Stimulated activated CD4-positive, alpha-beta T cell treated with anti-CD3 and anti-CD28 coated beads, Interleukin-12 subunit alpha, Interleukin-12 subunit beta, amount 100 ng/mL, for 48 hours (primary cell): ENCODE data around the gene ARHGAP12.

Experiments
- DNase-seq, 3 donors: peaks; one replicate each; pipeline ENCODE4 v3.0.0-alpha.2; 2020; ENCODE audit warnings: low read depth in 2 of 3, low spot score in 1 of 3

ARHGAP12 gene

GRCh38 chr10:31822616-31823318, 105.9 kb downstream of the ARHGAP12 start:
- no peak for DNase-seq

- no peak for DNase-seq
Measured at GRCh38 chr10:31822150-31822549, 106.5 kb downstream of the ARHGAP12 start.

- no peak for DNase-seq
Measured at GRCh38 chr10:31820778-31821369, 107.8 kb downstream of the ARHGAP12 start.

- no peak for DNase-seq
Measured at GRCh38 chr10:31820096-31820495, 108.5 kb downstream of the ARHGAP12 start.

GRCh38 chr10:31819391-31819820, 109.2 kb downstream of the ARHGAP12 start:
- DNase-seq = no peak

- no peak for DNase-seq
Measured at GRCh38 chr10:31816318-31816717, 112.3 kb downstream of the ARHGAP12 start.

GRCh38 chr10:31808258-31809218, 120.1 kb downstream of the ARHGAP12 start:
- DNase-seq = peak in 2 of 3 donors; percentile 4 to 14

- DNase-seq = no peak
Measured at GRCh38 chr10:31804352-31804810, 124.2 kb downstream of the ARHGAP12 start.

GRCh38 chr10:31803606-31804351, 124.9 kb downstream of the ARHGAP12 start:
- DNase-seq = no peak

- DNase-seq = no peak
Measured at GRCh38 chr10:31799181-31799580, 129.4 kb downstream of the ARHGAP12 start.

GRCh38 chr10:31792745-31793144, 135.9 kb downstream of the ARHGAP12 start:
- DNase-seq = no peak

- no peak for DNase-seq
Measured at GRCh38 chr10:31789555-31789954, 139.1 kb downstream of the ARHGAP12 start.

- DNase-seq = no peak
Measured at GRCh38 chr10:31782701-31783100, 145.9 kb downstream of the ARHGAP12 start.

GRCh38 chr10:31780717-31781116, 147.9 kb downstream of the ARHGAP12 start:
- no peak for DNase-seq

GRCh38 chr10:31778627-31779026, 150.0 kb downstream of the ARHGAP12 start:
- DNase-seq = no peak

- DNase-seq = no peak
Measured at GRCh38 chr10:31776159-31776558, 152.5 kb downstream of the ARHGAP12 start.

GRCh38 chr10:31774928-31775650, 153.5 kb downstream of the ARHGAP12 start:
- no peak for DNase-seq

GRCh38 chr10:31774299-31774900, 154.2 kb downstream of the ARHGAP12 start:
- DNase-seq = no peak

GRCh38 chr10:31773749-31774298, 154.8 kb downstream of the ARHGAP12 start:
- DNase-seq = no peak
